ENCODE measurements around the gene NUP93. TPM values are rescaled to one million over a fixed set of nuclear protein-coding genes. Genes with fewer than 3 reads are reported as not detected.

The NUP93 gene
- total and polyA plus RNA-seq, 9 of the 15 experiments (the other 6 are each of a cell fraction or from before 2014, with no cell fraction given), result 92.0 to 162 (median 121) TPM

DNA sequence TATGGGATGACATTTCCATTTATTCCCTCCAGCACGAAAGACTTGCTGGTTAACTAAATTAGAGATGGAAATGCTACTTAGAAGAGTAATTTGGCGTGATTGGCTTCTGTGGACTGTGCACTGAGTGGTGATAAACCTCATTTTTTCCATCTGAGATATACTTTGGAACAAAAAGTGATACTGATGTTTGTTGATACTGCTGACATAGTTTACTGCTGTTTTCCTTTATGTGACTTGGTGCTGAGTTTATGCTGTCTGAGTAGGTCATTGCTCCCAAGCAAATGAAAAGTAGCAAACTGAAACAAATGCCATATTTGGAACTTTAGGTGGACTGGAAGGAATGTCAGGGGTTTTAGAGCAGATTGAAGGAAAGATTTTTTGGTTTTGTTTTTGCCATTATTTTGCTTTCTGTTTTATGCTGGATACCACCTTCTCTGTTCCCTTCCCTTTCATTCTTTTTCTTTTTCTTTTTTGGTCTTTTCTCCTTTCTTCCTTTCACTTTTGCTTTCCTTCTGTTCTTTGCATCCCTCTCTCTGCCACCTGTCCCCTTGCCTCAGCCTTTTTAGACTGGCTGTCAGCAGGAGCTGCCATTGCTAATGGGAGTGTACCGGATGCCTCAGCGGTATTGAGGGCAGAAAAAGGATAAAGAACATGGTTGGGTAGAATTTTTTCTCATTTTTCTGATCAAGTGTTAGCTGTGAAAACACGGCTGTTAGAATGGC is 41.8 kb downstream of the NUP93 start (continued):
- TF ChIP-seq ZBED1 (IDR thresholded peaks at IDR 0.05) (no peak), JUNB (CRISPR knock-in tag; conservative IDR thresholded peaks at IDR 0.05) (no peak), ZNF445 (CRISPR knock-in tag; IDR thresholded peaks at IDR 0.05; ENCODE audit: low read depth) (no peak), MXI1 (IDR thresholded peaks at IDR 0.05; ENCODE audit: low read depth, low read length) (no peak), XRCC4 (IDR thresholded peaks at IDR 0.05; ENCODE audit: extremely low read depth, insufficient read depth, insufficient read length) (no peak), JUN (IDR thresholded peaks at IDR 0.05; ENCODE audit: borderline replicate concordance, low read depth, low read length) (no peak), JUN (CRISPR knock-in tag; IDR thresholded peaks at IDR 0.05; ENCODE audit: borderline replicate concordance) (no peak), HNRNPUL1 (IDR thresholded peaks at IDR 0.05; ENCODE audit: low read length) (no peak), NFE2L1 (tag; IDR thresholded peaks at IDR 0.05; ENCODE audit: borderline replicate concordance, low read depth) (no peak)

DNA sequence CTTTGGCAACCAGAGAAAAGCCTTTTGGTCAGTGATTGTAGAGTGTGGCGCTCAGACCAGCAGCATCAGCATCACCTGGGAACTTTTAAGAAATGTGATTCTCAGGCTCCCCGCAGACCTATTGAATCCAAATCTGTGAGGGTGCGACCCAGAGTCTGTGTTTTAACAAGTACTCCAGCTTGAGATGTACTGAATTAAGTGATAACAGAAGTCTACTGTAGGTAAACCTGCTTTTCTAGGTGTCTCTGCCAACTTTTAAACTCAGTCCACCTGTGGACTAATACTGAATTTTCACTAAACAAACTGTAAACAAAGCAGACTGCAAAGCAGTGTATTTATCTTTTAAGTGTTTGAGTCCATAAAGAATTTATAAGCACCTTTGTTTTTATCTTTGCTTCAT is 43.6 kb downstream of the NUP93 start:
- no peak for DNase-seq (ENCODE audit: extremely low read depth in 1 of 4, low spot score in 3 of 4)
- no peak for FAIRE-seq
- H3K4me1 ChIP-seq (replicated peaks in 1 of 2; ENCODE audit: control insufficient read depth in 2 of 2, insufficient read depth in 2 of 2, low read length in 2 of 2), result no peaks in the 10 kb centered on the region
- no peaks in the 10 kb centered on the region; the same call in 1 of the 2 replicates for H4K20me1 ChIP-seq (replicated peaks; ENCODE audit: control insufficient read depth, insufficient read depth, low read length)
- intact Hi-C loops (cut with micrococcal nuclease), result no loop called here
- no peak overlapping the region for H3K4me2 ChIP-seq (ENCODE audit: insufficient read depth, low read length)
- H3K79me2 ChIP-seq (ENCODE audit: control insufficient read depth, insufficient read depth, low read length), result peaks cover 24% of the 10 kb centered on the region; the same call in 2 of the 3 replicates
- no peaks in the 10 kb centered on the region for H3K27me3 ChIP-seq (ENCODE audit: control insufficient read depth in 2 of 2, insufficient read depth in 2 of 2, low read length in 2 of 2)
- ChIA-PET CTCF (ENCODE audit: low intra/inter-chr PET ratio) (no interaction called here), POLR2A (interaction anchor here (0.7 to 1.2 kb wide), 2 partner anchors 9 to 11 kb away, joined by 3 read pairs; no protein-coding TSS in a partner anchor)
- no peaks in the 10 kb centered on the region for H3K9me3 ChIP-seq (replicated peaks; ENCODE audit: control insufficient read depth, insufficient read depth, low read depth, low read length)
- BruUV-seq (replicated peaks), result no TSS peak
- no peak overlapping the region for H3K27ac ChIP-seq (ENCODE audit: extremely low read depth, low read depth, low read length)
- ATAC-seq, result no peak
- H3K9me1 ChIP-seq (ENCODE audit: control insufficient read depth, insufficient read depth, low read length), result no peaks in the 10 kb centered on the region
- 91% methylated on average over 3 of the region's 3 CpGs for WGBS (ENCODE audit: insufficient coverage, low coverage, missing lambda C conversion rate)
- H3K9ac ChIP-seq (ENCODE audit: insufficient read depth in 1 of 2, low read depth in 2 of 2, low read length in 2 of 2), result no peak overlapping the region
- in situ Hi-C loops (cut with MboI), result no loop called here
- no peak overlapping the region for H2AFZ ChIP-seq (ENCODE audit: low read depth, low read length)
- peaks cover 4% of the 10 kb centered on the region; the same call in 1 of the 3 replicates for H3K36me3 ChIP-seq (ENCODE audit: control insufficient read depth, insufficient read depth, low read length)
- no peak overlapping the region for H3K4me3 ChIP-seq
- TF ChIP-seq ASH1L (IDR thresholded peaks at IDR 0.05; ENCODE audit: borderline replicate concordance, low read depth, partially characterized antibody) (no peak), SMARCA5 (IDR thresholded peaks at IDR 0.05) (no peak), NCOA2 (IDR thresholded peaks at IDR 0.05; ENCODE audit: partially characterized antibody in 2 of 2) (no peak), GTF2E2 (tag; IDR thresholded peaks at IDR 0.05) (no peak), CHD2 (IDR thresholded peaks at IDR 0.05; ENCODE audit: low read depth, low read length) (no peak), EP400 (IDR thresholded peaks at IDR 0.05) (no peak), ZNF165 (CRISPR knock-in tag; IDR thresholded peaks at IDR 0.05; ENCODE audit: borderline replicate concordance) (no peak), NFE2L1 (tag; IDR thresholded peaks at IDR 0.05; ENCODE audit: borderline replicate concordance, low read depth) (no peak)
- TF ChIP-seq, protein P1, sequence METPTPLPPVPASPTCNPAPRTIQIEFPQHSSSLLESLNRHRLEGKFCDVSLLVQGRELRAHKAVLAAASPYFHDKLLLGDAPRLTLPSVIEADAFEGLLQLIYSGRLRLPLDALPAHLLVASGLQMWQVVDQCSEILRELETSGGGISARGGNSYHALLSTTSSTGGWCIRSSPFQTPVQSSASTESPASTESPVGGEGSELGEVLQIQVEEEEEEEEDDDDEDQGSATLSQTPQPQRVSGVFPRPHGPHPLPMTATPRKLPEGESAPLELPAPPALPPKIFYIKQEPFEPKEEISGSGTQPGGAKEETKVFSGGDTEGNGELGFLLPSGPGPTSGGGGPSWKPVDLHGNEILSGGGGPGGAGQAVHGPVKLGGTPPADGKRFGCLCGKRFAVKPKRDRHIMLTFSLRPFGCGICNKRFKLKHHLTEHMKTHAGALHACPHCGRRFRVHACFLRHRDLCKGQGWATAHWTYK (CRISPR knock-in tag; IDR thresholded peaks at IDR 0.05), result no peak
- TF ChIP-seq, protein P2, sequence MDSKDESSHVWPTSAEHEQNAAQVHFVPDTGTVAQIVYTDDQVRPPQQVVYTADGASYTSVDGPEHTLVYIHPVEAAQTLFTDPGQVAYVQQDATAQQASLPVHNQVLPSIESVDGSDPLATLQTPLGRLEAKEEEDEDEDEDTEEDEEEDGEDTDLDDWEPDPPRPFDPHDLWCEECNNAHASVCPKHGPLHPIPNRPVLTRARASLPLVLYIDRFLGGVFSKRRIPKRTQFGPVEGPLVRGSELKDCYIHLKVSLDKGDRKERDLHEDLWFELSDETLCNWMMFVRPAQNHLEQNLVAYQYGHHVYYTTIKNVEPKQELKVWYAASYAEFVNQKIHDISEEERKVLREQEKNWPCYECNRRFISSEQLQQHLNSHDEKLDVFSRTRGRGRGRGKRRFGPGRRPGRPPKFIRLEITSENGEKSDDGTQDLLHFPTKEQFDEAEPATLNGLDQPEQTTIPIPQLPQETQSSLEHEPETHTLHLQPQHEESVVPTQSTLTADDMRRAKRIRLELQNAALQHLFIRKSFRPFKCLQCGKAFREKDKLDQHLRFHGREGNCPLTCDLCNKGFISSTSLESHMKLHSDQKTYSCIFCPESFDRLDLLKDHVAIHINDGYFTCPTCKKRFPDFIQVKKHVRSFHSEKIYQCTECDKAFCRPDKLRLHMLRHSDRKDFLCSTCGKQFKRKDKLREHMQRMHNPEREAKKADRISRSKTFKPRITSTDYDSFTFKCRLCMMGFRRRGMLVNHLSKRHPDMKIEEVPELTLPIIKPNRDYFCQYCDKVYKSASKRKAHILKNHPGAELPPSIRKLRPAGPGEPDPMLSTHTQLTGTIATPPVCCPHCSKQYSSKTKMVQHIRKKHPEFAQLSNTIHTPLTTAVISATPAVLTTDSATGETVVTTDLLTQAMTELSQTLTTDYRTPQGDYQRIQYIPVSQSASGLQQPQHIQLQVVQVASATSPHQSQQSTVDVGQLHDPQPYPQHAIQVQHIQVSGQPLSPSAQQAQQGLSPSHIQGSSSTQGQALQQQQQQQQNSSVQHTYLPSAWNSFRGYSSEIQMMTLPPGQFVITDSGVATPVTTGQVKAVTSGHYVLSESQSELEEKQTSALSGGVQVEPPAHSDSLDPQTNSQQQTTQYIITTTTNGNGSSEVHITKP (IDR thresholded peaks at IDR 0.05; ENCODE audit: partially characterized antibody), result no peak

All from K562 (cell line).